Measurements from ENCODE around the gene PPFIBP2.

DNA sequence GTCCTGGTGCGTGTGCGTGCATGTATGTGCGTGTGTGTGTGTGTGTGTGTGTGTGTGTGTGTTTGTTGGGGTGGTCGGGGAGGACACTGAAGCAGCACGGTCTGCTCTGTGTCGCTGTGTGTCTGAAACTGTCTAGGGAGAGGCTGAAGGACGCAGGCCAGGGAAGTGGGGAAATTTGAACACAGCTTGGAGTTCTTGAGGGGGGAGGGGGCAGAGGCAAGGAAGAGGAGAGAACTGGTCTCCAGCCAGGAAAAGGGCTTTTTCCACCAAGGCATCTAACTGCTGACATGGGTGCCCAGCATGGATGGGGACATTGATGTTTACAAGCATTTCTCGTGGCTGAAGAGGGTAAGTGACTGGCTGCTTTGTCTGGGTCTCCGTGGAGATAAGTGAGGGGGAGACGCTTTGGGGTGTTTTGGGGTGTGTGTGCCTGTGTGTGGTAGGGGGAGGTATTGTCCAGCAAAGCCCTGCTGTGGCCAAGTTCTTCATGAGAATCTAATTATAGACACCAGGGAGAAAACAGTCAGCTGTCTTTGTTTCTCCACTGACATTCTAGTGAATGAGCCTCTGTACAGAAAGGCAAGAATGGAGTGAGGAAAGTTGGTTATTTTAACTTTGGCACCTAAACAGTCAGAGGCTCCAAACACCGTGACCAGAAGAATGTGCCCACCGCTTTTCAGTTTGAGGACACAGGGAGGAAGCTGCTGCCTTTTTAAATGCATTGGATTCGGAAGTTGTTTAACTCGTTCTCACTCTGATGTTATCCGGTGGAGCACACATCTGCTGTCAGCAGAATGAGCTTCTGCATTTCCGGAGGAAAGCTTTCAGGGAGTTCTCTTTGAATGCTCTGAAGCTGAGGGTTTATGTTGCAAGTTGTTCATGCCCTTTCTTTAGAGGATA lies 63.7 kb downstream of the PPFIBP2 start:
- no peak for TF ChIP-seq EZH2phosphoT487 (IDR thresholded peaks at IDR 0.05; ENCODE audit: borderline replicate concordance, low read depth, low read length)
- TF ChIP-seq, protein P1, sequence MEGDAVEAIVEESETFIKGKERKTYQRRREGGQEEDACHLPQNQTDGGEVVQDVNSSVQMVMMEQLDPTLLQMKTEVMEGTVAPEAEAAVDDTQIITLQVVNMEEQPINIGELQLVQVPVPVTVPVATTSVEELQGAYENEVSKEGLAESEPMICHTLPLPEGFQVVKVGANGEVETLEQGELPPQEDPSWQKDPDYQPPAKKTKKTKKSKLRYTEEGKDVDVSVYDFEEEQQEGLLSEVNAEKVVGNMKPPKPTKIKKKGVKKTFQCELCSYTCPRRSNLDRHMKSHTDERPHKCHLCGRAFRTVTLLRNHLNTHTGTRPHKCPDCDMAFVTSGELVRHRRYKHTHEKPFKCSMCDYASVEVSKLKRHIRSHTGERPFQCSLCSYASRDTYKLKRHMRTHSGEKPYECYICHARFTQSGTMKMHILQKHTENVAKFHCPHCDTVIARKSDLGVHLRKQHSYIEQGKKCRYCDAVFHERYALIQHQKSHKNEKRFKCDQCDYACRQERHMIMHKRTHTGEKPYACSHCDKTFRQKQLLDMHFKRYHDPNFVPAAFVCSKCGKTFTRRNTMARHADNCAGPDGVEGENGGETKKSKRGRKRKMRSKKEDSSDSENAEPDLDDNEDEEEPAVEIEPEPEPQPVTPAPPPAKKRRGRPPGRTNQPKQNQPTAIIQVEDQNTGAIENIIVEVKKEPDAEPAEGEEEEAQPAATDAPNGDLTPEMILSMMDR (conservative IDR thresholded peaks at IDR 0.05; ENCODE audit: low read length), result no peak
